Mucosa of rectum (tissue), 2 donors: Measurements from ENCODE around the gene SLC50A1.
"Not testable (repeated sequence)": the region's sequence is repeated elsewhere in the genome, so short reads cannot be mapped to it uniquely, and the experiment has no call there.

Experiments
- H3K27ac ChIP-seq, 2 donors: one replicate each; pipeline ENCODE4 v1.7.0; 2013; ENCODE audit warnings: inconsistent platforms in 2 of 2, low read depth in 2 of 2, low read length in 2 of 2
- H3K27me3 ChIP-seq, 2 donors: one replicate each; pipeline ENCODE4 v1.7.0; 2013; ENCODE audit warnings: low read length in 2 of 2; ENCODE audit not compliant: control insufficient read depth in 2 of 2, insufficient read depth in 2 of 2
- H3K36me3 ChIP-seq, 2 donors: one replicate each; pipeline ENCODE4 v1.7.0; 2013; ENCODE audit warnings: low read length in 2 of 2; ENCODE audit not compliant: control insufficient read depth in 2 of 2, insufficient read depth in 2 of 2
- H3K4me1 ChIP-seq, 2 donors: one replicate each; pipeline ENCODE4 v1.7.0; 2013; ENCODE audit warnings: low read length in 2 of 2, mild to moderate bottlenecking in 1 of 2; ENCODE audit not compliant: control insufficient read depth in 2 of 2, insufficient read depth in 2 of 2
- H3K4me3 ChIP-seq, 2 donors: one replicate each; pipeline ENCODE4 v1.7.0; 2013; ENCODE audit warnings: low read length in 2 of 2
- H3K9ac ChIP-seq, 2 donors: one replicate each; pipeline ENCODE4 v1.7.0; 2013; ENCODE audit warnings: low read length in 2 of 2, low read depth in 1 of 2, mild to moderate bottlenecking in 1 of 2
- H3K9me3 ChIP-seq, 2 donors: one replicate each; pipeline ENCODE4 v1.7.0; 2013; ENCODE audit warnings: low read length in 2 of 2; ENCODE audit not compliant: control insufficient read depth in 2 of 2
- donor health status: healthy.
- donor health status: Normal muscosa, but diverticular disease.

SLC50A1 gene

GRCh38 chr1:155155996-155156643 is 20.5 kb downstream of the SLC50A1 start:
- H3K36me3 ChIP-seq, H3K27me3 ChIP-seq, H3K9me3 ChIP-seq, H3K27ac ChIP-seq, H3K4me1 ChIP-seq, H3K4me3 ChIP-seq, H3K9ac ChIP-seq: not testable (repeated sequence)

GRCh38 chr1:155158991-155159390 is 23.3 kb downstream of the SLC50A1 start:
- H3K27me3 ChIP-seq: no peaks in the 10 kb centered on the region
- no peak overlapping the region for H3K27ac ChIP-seq
- no peak overlapping the region for H3K4me3 ChIP-seq
- no peaks in the 10 kb centered on the region for H3K36me3 ChIP-seq
- H3K9ac ChIP-seq: no peak overlapping the region
- no peaks in the 10 kb centered on the region for H3K4me1 ChIP-seq
- H3K9me3 ChIP-seq: no peaks in the 10 kb centered on the region

- Histone ChIP-seq H3K27ac (no peak overlapping the region), H3K9ac (no peak overlapping the region), H3K9me3 (no peaks in the 10 kb centered on the region), H3K4me1 (no peaks in the 10 kb centered on the region), H3K27me3 (no peaks in the 10 kb centered on the region), H3K36me3 (no peaks in the 10 kb centered on the region), H3K4me3 (no peak overlapping the region)
Observed at GRCh38 chr1:155160128-155160527, 24.5 kb downstream of the SLC50A1 start.

- not testable (repeated sequence) for H3K27ac ChIP-seq, H3K36me3 ChIP-seq, H3K9ac ChIP-seq, H3K9me3 ChIP-seq, H3K4me1 ChIP-seq, H3K27me3 ChIP-seq, H3K4me3 ChIP-seq
Observed at GRCh38 chr1:155162631-155163030, 27.0 kb downstream of the SLC50A1 start.

GRCh38 chr1:155163785-155164184 is 28.1 kb downstream of the SLC50A1 start:
- not testable (repeated sequence) for H3K9ac ChIP-seq, H3K36me3 ChIP-seq, H3K27ac ChIP-seq, H3K27me3 ChIP-seq, H3K9me3 ChIP-seq, H3K4me3 ChIP-seq
- peaks cover 6 to 10% of the 10 kb centered on the region in 2 donors for H3K4me1 ChIP-seq

- Histone ChIP-seq H3K36me3 (peaks cover 6 to 11% of the 10 kb centered on the region in 2 donors), H3K4me1 (peaks cover 6 to 10% of the 10 kb centered on the region in 2 donors)
- not testable (repeated sequence) for H3K27me3 ChIP-seq, H3K9me3 ChIP-seq, H3K4me3 ChIP-seq, H3K27ac ChIP-seq, H3K9ac ChIP-seq
Observed at GRCh38 chr1:155164625-155165024, 29.0 kb downstream of the SLC50A1 start.

- peaks cover 6 to 10% of the 10 kb centered on the region in 2 donors for H3K4me1 ChIP-seq
- H3K27me3 ChIP-seq: no peaks in the 10 kb centered on the region
- no peaks in the 10 kb centered on the region for H3K9me3 ChIP-seq
- peaks cover 13 to 16% of the 10 kb centered on the region in 2 donors for H3K36me3 ChIP-seq
- no peak overlapping the region for H3K9ac ChIP-seq
- no peak overlapping the region for H3K27ac ChIP-seq
- no peak overlapping the region for H3K4me3 ChIP-seq
Observed at GRCh38 chr1:155166051-155166470, 30.4 kb downstream of the SLC50A1 start.

- no peak overlapping the region for H3K27ac ChIP-seq
- H3K4me1 ChIP-seq: peaks cover 6 to 10% of the 10 kb centered on the region in 2 donors
- H3K9ac ChIP-seq: no peak overlapping the region
- no peaks in the 10 kb centered on the region for H3K27me3 ChIP-seq
- H3K36me3 ChIP-seq: peaks cover 13 to 16% of the 10 kb centered on the region in 2 donors
- H3K9me3 ChIP-seq: no peaks in the 10 kb centered on the region
- no peak overlapping the region for H3K4me3 ChIP-seq
Observed at GRCh38 chr1:155166471-155167165, 31.0 kb downstream of the SLC50A1 start.

GRCh38 chr1:155167166-155168104 is 31.8 kb downstream of the SLC50A1 start:
- Histone ChIP-seq H3K9me3 (no peaks in the 10 kb centered on the region), H3K9ac (peak overlapping the region in 1 of 2 donors; percentile 21), H3K4me1 (peaks cover 10 to 16% of the 10 kb centered on the region in 2 donors), H3K4me3 (no peak overlapping the region), H3K27me3 (no peaks in the 10 kb centered on the region), H3K27ac (peak overlapping the region in 1 of 2 donors; percentile 11), H3K36me3 (peaks cover 13 to 16% of the 10 kb centered on the region in 2 donors)

GRCh38 chr1:155168105-155168445 is 32.4 kb downstream of the SLC50A1 start:
- H3K27me3 ChIP-seq, H3K27ac ChIP-seq, H3K9ac ChIP-seq, H3K9me3 ChIP-seq, H3K4me3 ChIP-seq: not testable (repeated sequence)
- H3K4me1 ChIP-seq: peaks cover 14 to 18% of the 10 kb centered on the region in 2 donors
- peaks cover 13 to 16% of the 10 kb centered on the region in 2 donors for H3K36me3 ChIP-seq
